ENCODE results near the gene ZFP69. TPM values are rescaled to one million over a fixed set of nuclear protein-coding genes. Genes with fewer than 3 reads are reported as not detected.
"Not testable (repeated sequence)": the region's sequence is repeated elsewhere in the genome, so short reads cannot be mapped to it uniquely, and the experiment has no call there.

The ZFP69 gene
- polyA plus RNA-seq, 6 donors from 2014 or later = 3.4 to 6.8 (median 6.2) TPM; not detected in 1

DNA sequence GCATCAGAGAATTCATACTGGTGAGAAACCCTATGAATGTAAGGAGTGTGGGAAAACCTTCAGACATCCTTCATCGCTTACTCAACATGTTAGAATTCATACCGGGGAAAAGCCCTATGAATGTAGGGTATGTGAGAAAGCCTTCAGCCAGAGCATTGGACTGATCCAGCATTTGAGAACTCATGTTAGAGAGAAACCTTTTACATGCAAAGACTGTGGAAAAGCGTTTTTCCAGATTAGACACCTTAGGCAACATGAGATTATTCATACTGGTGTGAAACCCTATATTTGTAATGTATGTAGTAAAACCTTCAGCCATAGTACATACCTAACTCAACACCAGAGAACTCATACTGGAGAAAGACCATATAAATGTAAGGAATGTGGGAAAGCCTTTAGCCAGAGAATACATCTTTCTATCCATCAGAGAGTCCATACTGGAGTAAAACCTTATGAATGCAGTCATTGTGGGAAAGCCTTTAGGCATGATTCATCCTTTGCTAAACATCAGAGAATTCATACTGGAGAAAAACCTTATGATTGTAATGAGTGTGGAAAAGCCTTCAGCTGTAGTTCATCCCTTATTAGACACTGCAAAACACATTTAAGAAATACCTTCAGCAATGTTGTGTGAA is 14.0 kb upstream of the ZFP69 start:
- peak overlapping the region in 1 of 6 donors; percentile 20 for H3K27ac Mint-ChIP-seq
- no peaks in the 10 kb centered on the region for H3K4me1 Mint-ChIP-seq
- H3K4me3 Mint-ChIP-seq = no peak overlapping the region
- H3K27me3 Mint-ChIP-seq = no peaks in the 10 kb centered on the region
- DNase-seq = no peak
- peaks cover 55 to 71% of the 10 kb centered on the region in 2 donors for H3K36me3 Mint-ChIP-seq
- H3K9me3 Mint-ChIP-seq = peaks cover 39 to 96% (median 85%) of the 10 kb centered on the region in 7 donors
- ATAC-seq (ENCODE audit: low read depth in 2 of 2) = no peak

DNA sequence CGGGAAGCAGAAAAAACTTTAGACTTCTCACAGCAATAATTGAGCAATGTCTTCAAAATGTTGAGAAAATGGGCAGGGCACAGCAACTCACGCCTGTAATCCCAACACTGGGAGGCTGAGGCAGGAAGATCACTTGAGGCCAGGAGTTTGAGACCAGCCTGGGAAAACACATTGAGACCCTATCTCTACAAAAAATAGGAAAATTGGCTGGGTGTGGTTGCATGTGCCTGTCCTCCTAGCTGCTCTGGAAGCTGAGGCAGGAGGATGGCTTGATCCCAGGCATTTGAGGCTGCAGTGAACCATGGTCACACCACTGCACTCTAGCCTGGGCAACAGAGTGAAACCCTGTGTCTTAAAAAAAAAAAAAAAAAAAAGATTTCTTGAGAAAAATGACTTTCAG is 7.8 kb upstream of the ZFP69 start:
- Mint-ChIP-seq H3K27me3 (no peaks in the 10 kb centered on the region), H3K27ac (no peak overlapping the region), H3K4me1 (no peaks in the 10 kb centered on the region), H3K4me3 (no peak overlapping the region), H3K36me3 (peaks cover 43 to 67% of the 10 kb centered on the region in 2 donors), H3K9me3 (peaks cover 39 to 100% (median 87%) of the 10 kb centered on the region in 7 donors)
- ATAC-seq (ENCODE audit: low read depth in 2 of 2) (no peak), DNase-seq (no peak)

DNA sequence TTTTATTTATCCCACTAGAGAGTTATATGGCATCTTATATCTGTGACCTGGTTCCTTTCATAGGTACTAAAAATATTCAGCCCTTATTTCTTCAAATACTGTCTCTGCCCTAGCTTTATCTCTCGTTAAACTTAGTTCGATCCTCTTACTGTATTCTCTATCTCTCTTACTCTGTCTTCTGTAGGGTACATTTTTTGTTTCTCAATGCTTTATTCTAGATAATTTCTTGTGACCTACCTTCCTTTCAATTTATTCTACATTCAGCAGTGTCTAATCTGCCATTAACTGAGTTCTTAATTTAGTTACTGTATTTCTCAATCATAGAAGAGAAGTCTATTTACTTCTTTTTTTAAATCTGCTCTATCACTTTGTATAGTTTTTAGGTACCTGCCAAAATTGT is 1.8 kb upstream of the ZFP69 start:
- Mint-ChIP-seq H3K27me3 (no peaks in the 10 kb centered on the region), H3K9me3 (peaks cover 15 to 66% (median 45%) of the 10 kb centered on the region in 7 donors), H3K36me3 (peaks cover 14 to 27% of the 10 kb centered on the region in 2 donors), H3K4me3 (peak overlapping the region in 1 of 8 donors; percentile 44), H3K4me1 (peaks cover 9 to 25% (median 19%) of the 10 kb centered on the region in 3 donors), H3K27ac (no peak overlapping the region)
- ATAC-seq (ENCODE audit: low read depth in 2 of 2) (no peak), DNase-seq (no peak)

DNA sequence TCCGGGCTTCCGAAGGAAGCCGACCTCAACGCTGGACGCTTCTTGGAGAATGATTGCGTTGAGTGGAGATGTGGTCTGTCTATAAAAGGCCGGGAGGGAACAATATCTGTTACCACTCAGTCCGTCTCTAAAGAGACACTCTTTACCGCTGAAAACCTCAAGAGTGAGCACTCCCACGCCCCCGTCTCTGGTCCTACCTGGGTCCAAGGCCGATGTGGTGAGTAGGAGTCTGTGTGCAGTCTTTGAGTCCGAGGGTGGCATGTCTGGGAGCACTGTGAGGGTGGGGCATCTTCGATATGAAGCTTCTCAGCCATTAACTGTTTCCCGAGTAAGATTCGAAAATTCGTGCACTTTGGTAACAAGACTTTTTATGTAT is 576 bp downstream of the ZFP69 start:
- no peaks in the 10 kb centered on the region for H3K27me3 Mint-ChIP-seq
- ATAC-seq (ENCODE audit: low read depth in 2 of 2) (peak; percentile 11 to 20), DNase-seq (no peak)
- H3K27ac Mint-ChIP-seq = peak overlapping the region in 5 of 6 donors; percentile 21 to 93 (median 76)
- H3K4me1 Mint-ChIP-seq = peaks cover 9 to 27% (median 19%) of the 10 kb centered on the region in 3 donors
- H3K4me3 Mint-ChIP-seq = peak overlapping the region; percentile 82 to 94 (median 88)
- peaks cover 7 to 42% (median 26%) of the 10 kb centered on the region in 7 donors for H3K9me3 Mint-ChIP-seq
- H3K36me3 Mint-ChIP-seq = peaks cover 25 to 31% of the 10 kb centered on the region in 2 donors

DNA sequence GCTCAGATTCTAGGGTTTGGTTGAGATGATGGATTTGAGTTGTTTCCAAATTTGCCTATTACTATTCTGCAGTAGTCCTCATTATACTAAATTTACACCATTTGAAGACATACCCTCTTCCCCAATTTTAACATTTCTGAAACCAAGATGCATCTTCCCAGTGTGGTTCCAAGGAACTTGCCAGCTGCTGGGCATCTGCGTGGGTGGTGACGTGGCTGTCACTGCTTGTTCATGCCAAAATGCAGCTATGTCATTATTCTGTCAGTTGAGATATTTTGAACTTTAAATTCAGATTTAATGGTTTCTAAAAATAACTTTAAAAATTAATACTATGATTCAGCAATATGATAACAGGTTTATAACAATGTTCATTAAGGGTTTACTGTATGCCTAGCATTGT is 1.2 kb downstream of the ZFP69 start:
- peak overlapping the region in 2 of 6 donors; percentile 67 to 69 for H3K27ac Mint-ChIP-seq
- peaks cover 9 to 27% (median 19%) of the 10 kb centered on the region in 3 donors for H3K4me1 Mint-ChIP-seq
- H3K9me3 Mint-ChIP-seq = peaks cover 3 to 35% (median 22%) of the 10 kb centered on the region in 7 donors
- no peaks in the 10 kb centered on the region for H3K27me3 Mint-ChIP-seq
- DNase-seq = no peak
- H3K4me3 Mint-ChIP-seq = peak overlapping the region; percentile 82 to 94 (median 88)
- ATAC-seq (ENCODE audit: low read depth in 2 of 2) = no peak
- peaks cover 24 to 29% of the 10 kb centered on the region in 2 donors for H3K36me3 Mint-ChIP-seq

DNA sequence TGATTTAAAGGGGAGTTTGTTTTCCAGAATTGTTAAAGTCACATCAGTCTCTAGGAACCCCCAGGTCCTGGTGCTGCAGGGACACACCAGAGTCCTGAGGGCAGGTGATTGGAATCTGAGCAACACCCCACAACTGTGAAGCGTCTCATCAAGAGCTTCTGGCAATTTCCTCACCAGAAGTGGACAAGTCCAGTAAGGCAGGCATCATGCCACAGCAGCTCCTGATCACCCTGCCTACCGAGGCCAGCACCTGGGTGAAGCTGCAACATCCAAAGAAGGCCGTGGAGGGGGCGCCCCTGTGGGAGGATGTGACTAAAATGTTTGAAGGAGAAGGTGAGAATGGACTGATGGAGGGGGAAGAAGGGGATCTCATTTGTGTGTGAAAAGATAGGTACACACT is 2.1 kb downstream of the ZFP69 start:
- Mint-ChIP-seq H3K4me1 (peaks cover 9 to 27% (median 19%) of the 10 kb centered on the region in 3 donors), H3K27me3 (no peaks in the 10 kb centered on the region), H3K4me3 (peak overlapping the region in 3 of 8 donors; percentile 5 to 86 (median 24)), H3K9me3 (peaks cover 3 to 27% (median 17%) of the 10 kb centered on the region in 7 donors), H3K36me3 (peaks cover 24 to 27% of the 10 kb centered on the region in 2 donors), H3K27ac (peak overlapping the region in 1 of 6 donors; percentile 53)
- ATAC-seq (ENCODE audit: low read depth in 2 of 2) = no peak
- no peak for DNase-seq

DNA sequence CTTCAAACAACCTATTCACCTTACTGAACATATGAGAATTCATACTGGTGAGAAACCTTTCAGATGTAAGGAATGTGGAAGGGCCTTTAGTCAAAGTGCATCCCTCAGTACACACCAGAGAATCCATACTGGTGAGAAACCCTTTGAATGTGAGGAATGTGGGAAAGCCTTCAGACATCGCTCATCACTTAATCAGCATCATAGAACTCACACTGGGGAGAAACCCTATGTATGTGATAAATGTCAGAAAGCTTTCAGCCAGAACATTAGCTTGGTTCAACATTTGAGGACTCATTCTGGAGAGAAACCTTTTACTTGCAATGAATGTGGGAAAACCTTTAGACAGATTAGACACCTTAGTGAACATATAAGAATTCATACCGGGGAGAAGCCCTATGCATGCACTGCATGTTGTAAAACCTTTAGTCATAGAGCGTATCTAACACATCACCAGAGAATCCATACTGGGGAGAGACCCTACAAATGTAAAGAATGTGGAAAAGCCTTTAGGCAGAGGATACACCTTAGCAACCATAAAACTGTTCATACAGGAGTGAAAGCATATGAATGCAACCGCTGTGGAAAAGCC is 18.3 kb downstream of the ZFP69 start:
- Mint-ChIP-seq H3K27me3 (no peaks in the 10 kb centered on the region), H3K4me1 (peaks cover 0 to 4% (median 0%) of the 10 kb centered on the region in 3 donors), H3K9me3 (peaks cover 12 to 78% (median 63%) of the 10 kb centered on the region in 7 donors), H3K4me3 (no peak overlapping the region), H3K27ac (no peak overlapping the region), H3K36me3 (peaks cover 60 to 69% of the 10 kb centered on the region in 2 donors)
- DNase-seq (no peak), ATAC-seq (ENCODE audit: low read depth in 2 of 2) (no peak)

DNA sequence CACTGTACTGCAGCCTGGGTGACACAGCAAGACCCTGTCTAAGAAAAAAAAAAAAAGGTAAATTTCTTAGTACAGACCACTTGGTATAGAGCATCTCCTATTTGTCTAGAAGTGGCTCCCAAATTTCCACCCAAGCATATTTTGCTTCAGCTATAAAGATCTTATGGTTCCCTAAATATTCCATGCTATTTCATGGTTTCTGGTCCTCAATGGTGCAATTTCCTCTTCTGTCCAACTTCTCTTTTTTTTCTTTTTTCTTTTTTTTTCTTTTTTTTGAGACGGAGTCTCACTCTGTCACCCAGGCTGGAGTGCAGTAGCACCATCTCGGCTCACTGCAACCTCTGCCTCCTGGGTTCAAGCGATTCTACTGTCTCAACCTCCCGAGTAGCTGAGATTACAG is 25.6 kb downstream of the ZFP69 start:
- H3K4me3 Mint-ChIP-seq = not testable (repeated sequence)

DNA sequence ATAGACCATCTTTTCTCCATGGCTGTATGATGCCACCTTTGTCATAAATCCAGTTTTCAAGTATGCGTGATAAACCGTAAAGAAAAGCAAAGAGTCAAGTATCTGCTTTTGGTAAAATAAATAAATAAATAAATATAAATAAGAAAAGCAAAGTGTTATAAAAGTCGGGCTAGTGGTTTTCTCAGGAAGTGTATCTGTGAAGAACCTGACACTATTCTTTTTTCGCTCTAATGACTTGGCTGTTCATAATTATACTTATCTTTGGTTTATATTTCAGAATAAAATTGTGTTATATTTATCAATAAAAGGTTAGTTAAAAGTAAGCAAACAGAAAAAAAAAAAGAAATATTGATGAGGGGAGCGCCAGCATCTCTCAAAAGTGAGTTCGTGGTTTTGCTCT is 30.9 kb downstream of the ZFP69 start:
- Mint-ChIP-seq H3K27ac (peak overlapping the region in 5 of 6 donors; percentile 78 to 95 (median 81)), H3K27me3 (no peaks in the 10 kb centered on the region), H3K36me3 (peaks cover 16 to 24% of the 10 kb centered on the region in 2 donors), H3K9me3 (peaks cover 12 to 27% (median 20%) of the 10 kb centered on the region in 7 donors), H3K4me3 (peak overlapping the region; percentile 86 to 96 (median 93)), H3K4me1 (peaks cover 6 to 29% (median 13%) of the 10 kb centered on the region in 3 donors)
- ATAC-seq (ENCODE audit: low read depth in 2 of 2) = no peak
- no peak for DNase-seq

More for the DNA sequence above, 25.6 kb downstream of the ZFP69 start:
- not testable (repeated sequence) for H3K27me3 Mint-ChIP-seq; H3K27ac Mint-ChIP-seq; H3K4me1 Mint-ChIP-seq; DNase-seq; ATAC-seq (ENCODE audit: low read depth in 2 of 2)
- Mint-ChIP-seq H3K9me3 (peaks cover 19 to 62% (median 50%) of the 10 kb centered on the region in 7 donors), H3K36me3 (peaks cover 35 to 39% of the 10 kb centered on the region in 2 donors)

DNA sequence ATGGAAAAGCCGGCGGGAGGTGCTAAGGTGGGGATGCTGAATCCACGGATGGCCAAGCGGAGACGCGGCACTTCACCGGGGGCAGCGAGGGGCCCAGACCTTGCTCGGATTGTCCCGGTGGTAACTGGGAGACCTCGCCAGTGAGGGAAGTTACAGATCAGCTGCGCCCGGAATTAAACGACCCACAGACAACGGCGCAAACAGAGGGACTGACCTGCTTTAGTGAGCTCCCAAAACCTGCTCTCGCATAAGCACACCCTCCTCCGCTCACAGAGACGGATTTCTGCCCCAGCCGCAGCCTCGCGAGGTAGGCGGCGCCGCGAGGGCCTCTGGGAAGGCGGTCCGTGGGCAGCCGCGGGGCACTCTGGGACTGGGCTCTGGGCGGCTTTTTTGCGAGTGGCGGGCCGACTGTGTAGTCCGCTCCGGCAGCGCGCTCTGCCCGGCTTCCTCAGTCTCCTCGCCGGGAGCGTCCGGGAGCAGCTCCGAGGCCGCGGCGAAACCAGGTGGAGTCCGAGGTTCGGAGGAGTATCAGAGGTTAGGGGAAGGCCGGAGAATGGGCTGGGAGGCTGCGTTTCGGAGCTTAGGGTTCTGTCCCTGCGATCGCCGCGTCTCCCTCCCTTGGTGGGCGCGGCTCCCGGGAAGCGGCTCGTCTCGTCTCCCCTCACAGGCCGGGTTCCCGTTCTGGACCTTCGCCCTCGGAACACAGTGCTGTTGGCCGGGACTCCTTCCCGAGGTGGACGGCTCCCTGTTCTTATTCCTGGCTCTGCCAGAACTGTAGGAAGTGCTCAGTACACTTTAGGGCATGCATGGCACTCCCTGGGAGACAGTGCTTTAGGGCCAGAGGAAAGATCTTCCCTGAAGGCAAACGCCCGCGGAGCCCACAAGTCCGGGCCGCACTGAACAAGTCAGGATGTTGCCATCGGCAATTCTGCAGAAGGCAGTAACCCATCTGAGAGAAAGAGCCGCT is 31.6 kb downstream of the ZFP69 start, which contains the start of gene EXO5:
Gene EXO5, plus strand, starts transcription at position 393 of the 967 bp plus-strand sequence. CDS start 5,778 bp downstream, outside the sequence.
- Mint-ChIP-seq H3K27ac (peak within 1 kb of the TSS; percentile 17 to 95 (median 86)), H3K36me3 (peaks cover 14 to 22% of the 10 kb centered on the region in 2 donors), H3K27me3 (no peaks in the 10 kb centered on the region), H3K4me3 (peak within 1 kb of the TSS; percentile 86 to 96 (median 93)), H3K4me1 (peaks cover 6 to 29% (median 13%) of the 10 kb centered on the region in 3 donors), H3K9me3 (peaks cover 11 to 23% (median 16%) of the 10 kb centered on the region in 7 donors)
- ATAC-seq (ENCODE audit: low read depth in 2 of 2) (peak; percentile 97 to 98), DNase-seq (peak; percentile 70)

DNA sequence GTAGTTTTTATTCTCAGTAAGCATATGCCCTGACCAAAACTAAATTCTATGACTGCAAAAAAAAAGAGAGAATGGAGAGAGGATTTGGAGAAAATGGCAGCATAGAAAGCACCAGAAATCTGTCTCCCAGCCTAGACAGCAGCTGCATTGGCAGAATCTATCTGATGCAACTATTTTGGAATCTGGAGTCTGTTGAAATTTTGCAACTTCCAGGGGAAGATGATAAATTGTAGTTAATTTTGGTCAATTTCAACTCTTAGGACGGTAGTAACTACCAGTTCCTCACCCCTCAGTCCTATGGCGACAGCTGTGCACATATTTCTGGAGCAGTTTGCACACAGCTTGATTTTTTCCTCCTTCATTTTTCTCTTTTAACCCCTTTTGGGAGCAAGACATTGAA is 42.4 kb downstream of the ZFP69 start:
- Mint-ChIP-seq H3K36me3 (peaks cover 11 to 31% of the 10 kb centered on the region in 2 donors), H3K27me3 (peaks cover 4 to 12% (median 6%) of the 10 kb centered on the region in 3 donors), H3K9me3 (peaks cover 9 to 37% (median 15%) of the 10 kb centered on the region in 7 donors), H3K27ac (no peak overlapping the region), H3K4me3 (no peak overlapping the region), H3K4me1 (no peaks in the 10 kb centered on the region)
- ATAC-seq (ENCODE audit: low read depth in 2 of 2) = no peak
- no peak for DNase-seq

DNA sequence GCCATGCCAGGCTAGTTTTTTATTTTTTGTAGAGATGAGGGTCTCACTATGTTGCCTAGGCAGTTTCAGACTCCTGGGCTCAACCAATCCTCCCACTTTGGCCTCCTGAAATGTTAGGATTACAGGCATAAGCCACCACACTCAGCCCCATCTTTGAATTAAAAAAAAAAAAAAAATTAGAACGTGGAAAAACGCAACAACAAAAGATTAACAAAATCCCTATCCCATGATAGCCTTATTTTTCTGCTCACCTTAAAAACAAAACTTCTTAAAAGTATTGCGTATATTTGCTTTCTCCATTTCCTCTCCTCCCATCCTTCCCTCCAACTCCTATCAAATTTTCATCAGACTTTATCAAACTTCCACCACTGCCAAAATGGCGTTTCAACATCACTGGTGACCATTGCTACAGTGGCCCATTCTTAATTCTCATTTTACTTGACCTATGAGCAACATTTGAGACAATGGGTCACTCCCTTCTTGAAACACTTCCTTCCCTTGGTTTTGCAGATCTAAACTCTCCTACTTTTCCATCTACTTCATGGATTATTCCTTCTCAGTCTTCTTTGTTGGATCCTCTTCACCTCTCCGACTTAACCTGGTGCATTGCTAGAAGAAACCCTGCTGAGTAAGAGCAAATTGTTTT is 53.8 kb downstream of the ZFP69 start:
- Mint-ChIP-seq H3K9me3 (peaks cover 0 to 13% (median 7%) of the 10 kb centered on the region in 7 donors), H3K27ac (peak overlapping the region; percentile 95 to 97 (median 96)), H3K27me3 (peaks cover 4 to 18% (median 16%) of the 10 kb centered on the region in 3 donors), H3K36me3 (peaks cover 3 to 11% of the 10 kb centered on the region in 2 donors), H3K4me3 (peak overlapping the region; percentile 91 to 99 (median 98)), H3K4me1 (peaks cover 24 to 25% (median 24%) of the 10 kb centered on the region in 3 donors)
- DNase-seq (no peak), ATAC-seq (ENCODE audit: low read depth in 2 of 2) (no peak)

Measured in naive B cell (primary cell).